Measurements from ENCODE around the gene LAMC1.

DNA sequence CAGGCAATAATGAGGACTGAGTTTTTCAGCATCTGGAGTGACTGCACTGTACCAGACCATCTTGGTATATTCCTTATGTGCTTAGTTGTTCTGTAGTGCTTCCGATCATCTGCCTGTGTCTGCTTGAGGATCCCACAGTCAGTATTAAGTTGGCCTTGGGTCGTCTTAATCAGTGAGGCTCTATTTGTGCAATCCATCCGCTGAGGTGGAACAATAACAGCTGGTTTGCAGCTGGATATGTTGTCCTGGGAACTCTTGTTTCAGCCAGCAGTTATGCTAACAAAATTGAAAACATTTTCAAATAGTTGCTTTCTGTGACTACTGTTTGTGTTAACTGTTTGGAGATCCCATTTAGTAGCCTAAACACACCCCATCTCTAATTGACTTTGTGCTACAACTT lies 73.7 kb downstream of the LAMC1 start:
- TF ChIP-seq, protein P1, sequence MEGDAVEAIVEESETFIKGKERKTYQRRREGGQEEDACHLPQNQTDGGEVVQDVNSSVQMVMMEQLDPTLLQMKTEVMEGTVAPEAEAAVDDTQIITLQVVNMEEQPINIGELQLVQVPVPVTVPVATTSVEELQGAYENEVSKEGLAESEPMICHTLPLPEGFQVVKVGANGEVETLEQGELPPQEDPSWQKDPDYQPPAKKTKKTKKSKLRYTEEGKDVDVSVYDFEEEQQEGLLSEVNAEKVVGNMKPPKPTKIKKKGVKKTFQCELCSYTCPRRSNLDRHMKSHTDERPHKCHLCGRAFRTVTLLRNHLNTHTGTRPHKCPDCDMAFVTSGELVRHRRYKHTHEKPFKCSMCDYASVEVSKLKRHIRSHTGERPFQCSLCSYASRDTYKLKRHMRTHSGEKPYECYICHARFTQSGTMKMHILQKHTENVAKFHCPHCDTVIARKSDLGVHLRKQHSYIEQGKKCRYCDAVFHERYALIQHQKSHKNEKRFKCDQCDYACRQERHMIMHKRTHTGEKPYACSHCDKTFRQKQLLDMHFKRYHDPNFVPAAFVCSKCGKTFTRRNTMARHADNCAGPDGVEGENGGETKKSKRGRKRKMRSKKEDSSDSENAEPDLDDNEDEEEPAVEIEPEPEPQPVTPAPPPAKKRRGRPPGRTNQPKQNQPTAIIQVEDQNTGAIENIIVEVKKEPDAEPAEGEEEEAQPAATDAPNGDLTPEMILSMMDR (IDR thresholded peaks at IDR 0.05; ENCODE audit: poor library complexity, severe bottlenecking) = no peak
- TF ChIP-seq, protein P2, sequence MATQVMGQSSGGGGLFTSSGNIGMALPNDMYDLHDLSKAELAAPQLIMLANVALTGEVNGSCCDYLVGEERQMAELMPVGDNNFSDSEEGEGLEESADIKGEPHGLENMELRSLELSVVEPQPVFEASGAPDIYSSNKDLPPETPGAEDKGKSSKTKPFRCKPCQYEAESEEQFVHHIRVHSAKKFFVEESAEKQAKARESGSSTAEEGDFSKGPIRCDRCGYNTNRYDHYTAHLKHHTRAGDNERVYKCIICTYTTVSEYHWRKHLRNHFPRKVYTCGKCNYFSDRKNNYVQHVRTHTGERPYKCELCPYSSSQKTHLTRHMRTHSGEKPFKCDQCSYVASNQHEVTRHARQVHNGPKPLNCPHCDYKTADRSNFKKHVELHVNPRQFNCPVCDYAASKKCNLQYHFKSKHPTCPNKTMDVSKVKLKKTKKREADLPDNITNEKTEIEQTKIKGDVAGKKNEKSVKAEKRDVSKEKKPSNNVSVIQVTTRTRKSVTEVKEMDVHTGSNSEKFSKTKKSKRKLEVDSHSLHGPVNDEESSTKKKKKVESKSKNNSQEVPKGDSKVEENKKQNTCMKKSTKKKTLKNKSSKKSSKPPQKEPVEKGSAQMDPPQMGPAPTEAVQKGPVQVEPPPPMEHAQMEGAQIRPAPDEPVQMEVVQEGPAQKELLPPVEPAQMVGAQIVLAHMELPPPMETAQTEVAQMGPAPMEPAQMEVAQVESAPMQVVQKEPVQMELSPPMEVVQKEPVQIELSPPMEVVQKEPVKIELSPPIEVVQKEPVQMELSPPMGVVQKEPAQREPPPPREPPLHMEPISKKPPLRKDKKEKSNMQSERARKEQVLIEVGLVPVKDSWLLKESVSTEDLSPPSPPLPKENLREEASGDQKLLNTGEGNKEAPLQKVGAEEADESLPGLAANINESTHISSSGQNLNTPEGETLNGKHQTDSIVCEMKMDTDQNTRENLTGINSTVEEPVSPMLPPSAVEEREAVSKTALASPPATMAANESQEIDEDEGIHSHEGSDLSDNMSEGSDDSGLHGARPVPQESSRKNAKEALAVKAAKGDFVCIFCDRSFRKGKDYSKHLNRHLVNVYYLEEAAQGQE (IDR thresholded peaks at IDR 0.05; ENCODE audit: borderline replicate concordance) = no peak
- TF ChIP-seq POLR2AphosphoS5 (IDR thresholded peaks at IDR 0.05) = no peak
- TF ChIP-seq EP300 (conservative IDR thresholded peaks at IDR 0.05; ENCODE audit: poor library complexity, severe bottlenecking) = no peak
- no peak for TF ChIP-seq EZH2 (IDR thresholded peaks at IDR 0.05; ENCODE audit: borderline replicate concordance, insufficient read depth, low read length, poor library complexity, severe bottlenecking)

Data from neural cell (in vitro differentiated cells).